ENCODE results near the gene MROH7.

- TF ChIP-seq CTCF (IDR thresholded peaks at IDR 0.05) (no peak), POLR2A (IDR thresholded peaks at IDR 0.05) (no peak), POLR2AphosphoS5 (IDR thresholded peaks at IDR 0.05) (no peak)
These were observed 54.2 kb downstream of the MROH7 start for GRCh38 chr1:54695764-54696163.
